Ecto neural progenitor cell (in vitro differentiated cells): ENCODE results near the gene ILDR1.

Experiments used
- DNase-seq: peaks from one replicate; pipeline ENCODE4 v3.0.0-alpha.2; 2018; ENCODE audit warnings: low spot score

The ILDR1 gene

GRCh38 chr3:121992601-121993560, 29.2 kb downstream of the ILDR1 start:
- no peak for DNase-seq

- no peak for DNase-seq
Observed at GRCh38 chr3:121989943-121990342, 32.1 kb downstream of the ILDR1 start.

- DNase-seq = no peak
Observed at GRCh38 chr3:121988146-121988545, 33.9 kb downstream of the ILDR1 start.

GRCh38 chr3:121985846-121986245, 36.2 kb downstream of the ILDR1 start:
- no peak for DNase-seq

- no peak for DNase-seq
Observed at GRCh38 chr3:121981473-121981872, 40.6 kb downstream of the ILDR1 start.

GRCh38 chr3:121980450-121980796, 41.6 kb downstream of the ILDR1 start:
- DNase-seq = no peak

GRCh38 chr3:121979734-121980449, 42.2 kb downstream of the ILDR1 start:
- DNase-seq = no peak

- DNase-seq = no peak
Observed at GRCh38 chr3:121979246-121979645, 42.8 kb downstream of the ILDR1 start.

- DNase-seq = no peak
Observed at GRCh38 chr3:121976727-121977126, 45.3 kb downstream of the ILDR1 start.

- DNase-seq = no peak
Observed at GRCh38 chr3:121975702-121976302, 46.2 kb downstream of the ILDR1 start.

GRCh38 chr3:121974601-121975111, 47.4 kb downstream of the ILDR1 start:
- DNase-seq = no peak

GRCh38 chr3:121970047-121970446, 52.0 kb downstream of the ILDR1 start:
- DNase-seq = no peak

GRCh38 chr3:121969631-121970030, 52.4 kb downstream of the ILDR1 start:
- DNase-seq = no peak

GRCh38 chr3:121963608-121964007, 58.4 kb downstream of the ILDR1 start:
- no peak for DNase-seq

- no peak for DNase-seq
Observed at GRCh38 chr3:121962443-121962842, 59.6 kb downstream of the ILDR1 start.

GRCh38 chr3:121961283-121961682, 60.8 kb downstream of the ILDR1 start:
- DNase-seq = no peak

GRCh38 chr3:121958801-121959200, 63.2 kb downstream of the ILDR1 start:
- DNase-seq = no peak

GRCh38 chr3:121957674-121958415, 64.2 kb downstream of the ILDR1 start:
- DNase-seq = no peak

GRCh38 chr3:121956363-121956762, 65.7 kb downstream of the ILDR1 start:
- no peak for DNase-seq

- DNase-seq = no peak
Observed at GRCh38 chr3:121951291-121951919, 70.6 kb downstream of the ILDR1 start.

GRCh38 chr3:121948641-121949040, 73.4 kb downstream of the ILDR1 start:
- DNase-seq = no peak
